ENCODE data around the gene RUBCNL.

The RUBCNL gene

GRCh38 chr13:46339035-46339666 is 47.9 kb downstream of the RUBCNL start:
- no peak for FAIRE-seq

GRCh38 chr13:46337700-46338099 is 49.4 kb downstream of the RUBCNL start:
- no peak for FAIRE-seq

GRCh38 chr13:46334035-46334822 is 52.8 kb downstream of the RUBCNL start:
- no peak for FAIRE-seq

- no peak for FAIRE-seq
Measured at GRCh38 chr13:46332772-46333171, 54.3 kb downstream of the RUBCNL start.

- FAIRE-seq = no peak
Measured at GRCh38 chr13:46329624-46330023, 57.4 kb downstream of the RUBCNL start.

- FAIRE-seq = no peak
Measured at GRCh38 chr13:46327246-46327645, 59.8 kb downstream of the RUBCNL start.

- FAIRE-seq = no peak
Measured at GRCh38 chr13:46324976-46325375, 62.1 kb downstream of the RUBCNL start.

GRCh38 chr13:46321494-46322225 is 65.4 kb downstream of the RUBCNL start:
- FAIRE-seq = no peak

- no peak for FAIRE-seq
Measured at GRCh38 chr13:46320821-46321220, 66.2 kb downstream of the RUBCNL start.

- no peak for FAIRE-seq
Measured at GRCh38 chr13:46320406-46320805, 66.6 kb downstream of the RUBCNL start.

GRCh38 chr13:46318986-46319385 is 68.1 kb downstream of the RUBCNL start:
- no peak for FAIRE-seq

GRCh38 chr13:46317120-46317519 is 69.9 kb downstream of the RUBCNL start:
- FAIRE-seq = no peak

GRCh38 chr13:46315491-46316075 is 71.5 kb downstream of the RUBCNL start:
- no peak for FAIRE-seq

- peak; percentile 93 for FAIRE-seq
Measured at GRCh38 chr13:46315036-46315435, 72.0 kb downstream of the RUBCNL start.

- FAIRE-seq = no peak
Measured at GRCh38 chr13:46314587-46314986, 72.5 kb downstream of the RUBCNL start.

- no peak for FAIRE-seq
Measured at GRCh38 chr13:46313432-46314257, 73.4 kb downstream of the RUBCNL start.

GRCh38 chr13:46313024-46313423 is 74.0 kb downstream of the RUBCNL start:
- no peak for FAIRE-seq

GRCh38 chr13:46311217-46311616 is 75.8 kb downstream of the RUBCNL start:
- FAIRE-seq = no peak

- FAIRE-seq = no peak
Measured at GRCh38 chr13:46310066-46310465, 77.0 kb downstream of the RUBCNL start.

- no peak for FAIRE-seq
Measured at GRCh38 chr13:46307554-46307953, 79.5 kb downstream of the RUBCNL start.

- FAIRE-seq = no peak
Measured at GRCh38 chr13:46304546-46304945, 82.5 kb downstream of the RUBCNL start.

GRCh38 chr13:46303742-46304385 is 83.2 kb downstream of the RUBCNL start:
- no peak for FAIRE-seq

All from G401.6 (cell line).